Measurements from ENCODE around the gene NFE2L3. TPM values are rescaled to one million over a fixed set of nuclear protein-coding genes. Genes with fewer than 3 reads are reported as not detected.
"Not testable (repeated sequence)": the region's sequence is repeated elsewhere in the genome, so short reads cannot be mapped to it uniquely, and the experiment has no call there.

Gene NFE2L3
- total RNA-seq, 1 donor from 2014 or later, result 68.0 TPM

- DNase-seq (ENCODE audit: low read depth, low spot score), result no peak
These were observed 34.6 kb downstream of the NFE2L3 start for GRCh38 chr7:26186364-26187311.

GRCh38 chr7:26187380-26188205 lies 35.6 kb downstream of the NFE2L3 start:
- DNase-seq (ENCODE audit: low read depth, low spot score), result no peak

GRCh38 chr7:26188206-26188956 lies 36.4 kb downstream of the NFE2L3 start:
- no peak for DNase-seq (ENCODE audit: low read depth, low spot score)

GRCh38 chr7:26188957-26189541 lies 37.1 kb downstream of the NFE2L3 start:
- no peak for DNase-seq (ENCODE audit: low read depth, low spot score)

- no peak for DNase-seq (ENCODE audit: low read depth, low spot score)
These were observed 37.7 kb downstream of the NFE2L3 start for GRCh38 chr7:26189697-26190096.

- DNase-seq (ENCODE audit: low read depth, low spot score), result no peak
These were observed 38.4 kb downstream of the NFE2L3 start for GRCh38 chr7:26190417-26190869.

- DNase-seq (ENCODE audit: low read depth, low spot score), result no peak
These were observed 39.4 kb downstream of the NFE2L3 start for GRCh38 chr7:26191233-26191973.

- no peak for DNase-seq (ENCODE audit: low read depth, low spot score)
These were observed 40.0 kb downstream of the NFE2L3 start for GRCh38 chr7:26191974-26192479.

GRCh38 chr7:26192485-26193087 lies 40.6 kb downstream of the NFE2L3 start:
- DNase-seq (ENCODE audit: low read depth, low spot score), result no peak

GRCh38 chr7:26193432-26194207 lies 41.6 kb downstream of the NFE2L3 start:
- DNase-seq (ENCODE audit: low read depth, low spot score), result no peak

GRCh38 chr7:26194764-26195163 lies 42.8 kb downstream of the NFE2L3 start:
- not testable (repeated sequence) for DNase-seq (ENCODE audit: low read depth, low spot score)

- no peak for DNase-seq (ENCODE audit: low read depth, low spot score)
These were observed 43.2 kb downstream of the NFE2L3 start for GRCh38 chr7:26195182-26195581.

- no peak for DNase-seq (ENCODE audit: low read depth, low spot score)
These were observed 44.1 kb downstream of the NFE2L3 start for GRCh38 chr7:26195867-26196657.

GRCh38 chr7:26197153-26198115 lies 45.4 kb downstream of the NFE2L3 start:
- no peak for DNase-seq (ENCODE audit: low read depth, low spot score)

- no peak for DNase-seq (ENCODE audit: low read depth, low spot score)
These were observed 46.3 kb downstream of the NFE2L3 start for GRCh38 chr7:26198133-26198780.

GRCh38 chr7:26198781-26199169 lies 46.8 kb downstream of the NFE2L3 start:
- DNase-seq (ENCODE audit: low read depth, low spot score), result no peak
